ENCODE results near the gene HECW1. TPM values are rescaled to one million over a fixed set of nuclear protein-coding genes. Genes with fewer than 3 reads are reported as not detected.

The HECW1 gene
- total and polyA plus RNA-seq, 8 donors: 0.04 to 0.69 (median 0.12) TPM; not detected in 5

DNA sequence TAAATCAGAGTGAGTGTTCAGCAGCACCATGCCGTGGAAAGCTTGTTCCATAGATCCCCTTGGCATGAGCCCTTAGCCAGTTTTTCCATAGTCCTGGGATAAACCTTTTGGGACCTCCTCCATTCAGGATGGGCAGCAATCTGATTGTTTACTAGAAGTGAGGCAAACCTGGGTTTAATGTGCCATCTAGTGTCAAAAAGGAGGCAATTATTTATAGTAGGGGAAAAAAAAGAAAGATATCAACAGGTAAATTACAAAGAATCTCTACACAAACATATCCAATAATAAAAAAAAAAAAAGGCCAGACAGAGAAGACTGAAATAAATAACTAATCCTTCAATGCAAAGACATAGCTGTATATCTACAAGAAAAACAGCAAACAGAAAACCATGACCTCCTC is 241.5 kb downstream of the HECW1 start:
- DNase-seq (no peak), FAIRE-seq (no peak)

DNA sequence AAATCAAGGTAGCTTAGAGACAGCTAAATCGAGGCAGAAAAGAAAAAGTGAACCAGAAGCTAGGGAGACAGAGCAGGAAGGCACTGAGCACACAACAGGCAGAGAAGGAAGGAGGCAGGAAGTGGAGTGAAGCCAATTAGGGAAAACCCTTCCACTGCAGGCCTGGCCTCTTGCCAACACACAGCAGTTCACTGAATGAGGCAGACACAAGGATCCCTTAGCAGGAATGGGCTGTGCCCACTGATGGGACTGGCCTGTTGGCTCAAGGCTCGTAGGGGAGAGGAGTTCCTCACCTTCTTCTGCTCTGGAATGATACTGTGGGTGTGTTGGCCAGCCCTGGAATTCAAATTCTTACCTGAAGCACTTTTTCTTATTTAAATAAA is 250.2 kb downstream of the HECW1 start:
- ATAC-seq (no peak), FAIRE-seq (no peak), DNase-seq (peak in 4 of 6 donors; percentile 11 to 58 (median 35))
- no peak overlapping the region for H3K4me3 ChIP-seq
- no peaks in the 10 kb centered on the region for H3K4me1 ChIP-seq
- H3K36me3 ChIP-seq: no peaks in the 10 kb centered on the region
- TF ChIP-seq, protein P1, sequence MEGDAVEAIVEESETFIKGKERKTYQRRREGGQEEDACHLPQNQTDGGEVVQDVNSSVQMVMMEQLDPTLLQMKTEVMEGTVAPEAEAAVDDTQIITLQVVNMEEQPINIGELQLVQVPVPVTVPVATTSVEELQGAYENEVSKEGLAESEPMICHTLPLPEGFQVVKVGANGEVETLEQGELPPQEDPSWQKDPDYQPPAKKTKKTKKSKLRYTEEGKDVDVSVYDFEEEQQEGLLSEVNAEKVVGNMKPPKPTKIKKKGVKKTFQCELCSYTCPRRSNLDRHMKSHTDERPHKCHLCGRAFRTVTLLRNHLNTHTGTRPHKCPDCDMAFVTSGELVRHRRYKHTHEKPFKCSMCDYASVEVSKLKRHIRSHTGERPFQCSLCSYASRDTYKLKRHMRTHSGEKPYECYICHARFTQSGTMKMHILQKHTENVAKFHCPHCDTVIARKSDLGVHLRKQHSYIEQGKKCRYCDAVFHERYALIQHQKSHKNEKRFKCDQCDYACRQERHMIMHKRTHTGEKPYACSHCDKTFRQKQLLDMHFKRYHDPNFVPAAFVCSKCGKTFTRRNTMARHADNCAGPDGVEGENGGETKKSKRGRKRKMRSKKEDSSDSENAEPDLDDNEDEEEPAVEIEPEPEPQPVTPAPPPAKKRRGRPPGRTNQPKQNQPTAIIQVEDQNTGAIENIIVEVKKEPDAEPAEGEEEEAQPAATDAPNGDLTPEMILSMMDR (IDR thresholded peaks at IDR 0.05): no peak
- H3K27me3 ChIP-seq: no peaks in the 10 kb centered on the region
- WGBS, 2 donors: 37 to 45% methylated on average over 2 of the region's 2 CpGs
- H3K9me3 ChIP-seq: no peaks in the 10 kb centered on the region
- intact Hi-C loops (cut with DNase I): no loop called here
- no peak overlapping the region for H3K27ac ChIP-seq

More for the DNA sequence above, 241.5 kb downstream of the HECW1 start:
- ATAC-seq: no peak
- H3K4me1 ChIP-seq: no peaks in the 10 kb centered on the region
- intact Hi-C loops (cut with DNase I): no loop called here
- no peaks in the 10 kb centered on the region for H3K9me3 ChIP-seq
- no peak overlapping the region for H3K4me3 ChIP-seq
- H3K27ac ChIP-seq: no peak overlapping the region
- WGBS, 2 donors: 92 to 94% methylated on average over 1 of the region's 1 CpG
- no peaks in the 10 kb centered on the region for H3K36me3 ChIP-seq
- H3K27me3 ChIP-seq: no peaks in the 10 kb centered on the region
- TF ChIP-seq, protein P1 (IDR thresholded peaks at IDR 0.05): no peak

DNA sequence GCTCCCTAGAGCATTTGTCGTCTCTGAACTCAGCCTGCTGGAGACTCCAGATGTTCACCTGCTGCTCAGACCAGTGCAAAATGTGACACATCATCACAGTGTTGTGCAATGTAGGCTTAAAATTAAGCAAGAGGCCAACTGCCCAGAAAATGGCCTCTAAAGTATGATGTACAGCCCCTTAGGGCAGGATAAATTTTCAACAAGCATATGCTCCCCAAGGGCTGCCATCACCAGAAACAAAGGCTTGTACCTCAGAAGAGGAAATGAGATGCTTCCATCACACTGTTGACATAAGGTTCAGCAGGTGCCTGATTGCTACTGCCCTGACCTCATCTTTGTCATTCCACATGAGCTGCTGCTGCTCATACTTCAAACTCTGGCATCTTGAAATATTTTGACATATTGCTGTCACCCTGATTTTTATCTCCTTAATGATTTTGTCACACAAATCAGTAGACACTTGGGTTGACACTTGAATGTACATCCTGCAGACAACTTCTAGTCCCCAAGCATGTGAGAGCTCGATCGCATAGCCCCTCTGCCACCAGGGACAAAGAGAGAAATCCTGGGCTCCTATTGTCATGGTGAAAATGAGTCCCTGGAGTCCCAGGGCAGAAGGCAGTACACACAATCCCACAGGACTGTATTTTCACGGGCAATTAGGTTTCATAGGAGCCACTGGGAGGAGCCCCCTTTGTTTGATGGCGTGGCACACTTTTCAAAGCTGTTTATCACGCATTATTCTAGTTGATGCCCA is 250.8 kb downstream of the HECW1 start:
- no peak for FAIRE-seq
- ATAC-seq: peak in 2 of 4 donors; percentile 38 to 46
- H3K4me3 ChIP-seq: no peak overlapping the region
- intact Hi-C loops (cut with DNase I): no loop called here
- H3K27ac ChIP-seq: no peak overlapping the region
- H3K9me3 ChIP-seq: no peaks in the 10 kb centered on the region
- TF ChIP-seq, protein P1 (IDR thresholded peaks at IDR 0.05): no peak
- no peaks in the 10 kb centered on the region for H3K4me1 ChIP-seq
- no peak for DNase-seq
- no peaks in the 10 kb centered on the region for H3K27me3 ChIP-seq
- 59 to 64% methylated on average over 6 of the region's 6 CpGs for WGBS, 2 donors
- H3K36me3 ChIP-seq: no peaks in the 10 kb centered on the region

DNA sequence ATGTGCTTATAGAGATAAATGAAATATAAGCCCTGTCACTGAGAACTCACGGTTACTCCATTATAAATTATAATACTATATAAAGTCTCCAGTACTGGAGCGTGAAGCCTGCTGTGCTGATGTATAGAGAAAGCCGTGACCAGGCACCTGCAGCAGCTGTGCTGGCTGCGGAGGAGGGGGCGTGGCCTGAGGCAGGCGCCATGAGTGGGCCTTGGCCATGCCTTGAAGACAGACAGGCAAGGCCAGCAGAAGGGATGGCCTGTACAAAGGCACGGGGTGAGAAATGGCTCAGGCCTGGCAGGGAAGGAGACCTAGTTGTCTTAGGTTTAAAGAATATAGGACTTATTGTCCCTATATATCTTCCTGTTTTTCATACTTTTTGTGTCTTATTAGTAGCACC is 251.9 kb downstream of the HECW1 start:
- DNase-seq (no peak), FAIRE-seq (no peak)

More for the DNA sequence above, 251.9 kb downstream of the HECW1 start:
- Histone ChIP-seq H3K4me3 (no peak overlapping the region), H3K36me3 (no peaks in the 10 kb centered on the region), H3K27ac (no peak overlapping the region), H3K4me1 (no peaks in the 10 kb centered on the region), H3K9me3 (no peaks in the 10 kb centered on the region), H3K27me3 (no peaks in the 10 kb centered on the region)
- intact Hi-C loops (cut with DNase I): no loop called here
- TF ChIP-seq, protein P1 (IDR thresholded peaks at IDR 0.05): no peak
- no peak for ATAC-seq
- 81 to 90% methylated on average over 7 of the region's 7 CpGs for WGBS, 2 donors

Measured in pancreas (tissue), 10 donors.